D341Med (cell line): ENCODE measurements around the gene MYO1D.
A peak's percentile ranks its signal among the peaks of the same experiment; 100 is the strongest.
"Not testable (repeated sequence)": the region's sequence is repeated elsewhere in the genome, so short reads cannot be mapped to it uniquely, and the experiment has no call there.

Source experiments
- DNase-seq: peaks from one replicate; pipeline ENCODE4 v3.0.0; 2012; ENCODE audit warnings: low spot score

The MYO1D gene

GRCh38 chr17:32774695-32775084 lies 102.2 kb downstream of the MYO1D start:
- DNase-seq, result no peak

- DNase-seq, result no peak
Measured at GRCh38 chr17:32773856-32774694, 102.8 kb downstream of the MYO1D start.

GRCh38 chr17:32772453-32773025 lies 104.4 kb downstream of the MYO1D start:
- DNase-seq, result no peak

GRCh38 chr17:32771396-32771795 lies 105.5 kb downstream of the MYO1D start:
- no peak for DNase-seq

GRCh38 chr17:32769846-32770245 lies 107.1 kb downstream of the MYO1D start:
- no peak for DNase-seq

- no peak for DNase-seq
Measured at GRCh38 chr17:32763855-32764439, 113.0 kb downstream of the MYO1D start.

GRCh38 chr17:32759476-32759875 lies 117.4 kb downstream of the MYO1D start:
- no peak for DNase-seq

- DNase-seq, result no peak
Measured at GRCh38 chr17:32757963-32758362, 119.0 kb downstream of the MYO1D start.

- no peak for DNase-seq
Measured at GRCh38 chr17:32756696-32757095, 120.2 kb downstream of the MYO1D start.

- peak; percentile 60 for DNase-seq
Measured at GRCh38 chr17:32755045-32755805, 121.7 kb downstream of the MYO1D start.

- DNase-seq, result no peak
Measured at GRCh38 chr17:32752934-32753333, 124.0 kb downstream of the MYO1D start.

- DNase-seq, result no peak
Measured at GRCh38 chr17:32747856-32748255, 129.1 kb downstream of the MYO1D start.

GRCh38 chr17:32746698-32747097 lies 130.2 kb downstream of the MYO1D start:
- no peak for DNase-seq

- no peak for DNase-seq
Measured at GRCh38 chr17:32746280-32746679, 130.6 kb downstream of the MYO1D start.

- no peak for DNase-seq
Measured at GRCh38 chr17:32742681-32743538, 134.0 kb downstream of the MYO1D start.

GRCh38 chr17:32741381-32741780 lies 135.5 kb downstream of the MYO1D start:
- no peak for DNase-seq

- no peak for DNase-seq
Measured at GRCh38 chr17:32739722-32740121, 137.2 kb downstream of the MYO1D start.

- not testable (repeated sequence) for DNase-seq
Measured at GRCh38 chr17:32739151-32739550, 137.8 kb downstream of the MYO1D start.

GRCh38 chr17:32733401-32733800 lies 143.5 kb downstream of the MYO1D start:
- DNase-seq, result no peak

GRCh38 chr17:32732900-32733299 lies 144.0 kb downstream of the MYO1D start:
- no peak for DNase-seq

GRCh38 chr17:32732296-32732642 lies 144.7 kb downstream of the MYO1D start:
- DNase-seq, result no peak
